Peyer's patch (tissue), 4 donors: ENCODE results near the gene VWF. TPM values are rescaled to one million over a fixed set of nuclear protein-coding genes. Genes with fewer than 3 reads are reported as not detected.
A peak's percentile ranks its signal among the peaks of the same experiment; 100 is the strongest.
"Not testable (repeated sequence)": the region's sequence is repeated elsewhere in the genome, so short reads cannot be mapped to it uniquely, and the experiment has no call there.

Source experiments
- DNase-seq, 3 donors: peaks; one replicate each; pipeline ENCODE4 v3.0.0-alpha.2; 2017 to 2019
- H3K27ac ChIP-seq, 4 donors: fragments of 200-600 bp; sonication (generic); one replicate each; pipeline ENCODE4 v1.5.1; 2016 to 2019
- H3K27me3 ChIP-seq, 2 donors: fragments of 200-600 bp; sonication (generic); one replicate each; pipeline ENCODE4 v1.5.1; 2019
- H3K36me3 ChIP-seq, 3 donors: fragments of 200-600 bp; sonication (generic); one replicate each; pipeline ENCODE4 v1.5.1; 2016 to 2019
- H3K4me1 ChIP-seq, 4 donors: fragments of 200-600 bp; sonication (generic); one replicate each; pipeline ENCODE4 v1.5.1; 2016 to 2019
- H3K4me3 ChIP-seq, 4 donors: fragments of 200-600 bp; sonication (generic); 1 replicate in 3 of 4; 2 replicates in 1 of 4; pipeline ENCODE4 v1.5.1; 2016 to 2019; ENCODE audit warnings: mild to moderate bottlenecking in 1 of 4
- H3K9me3 ChIP-seq, 4 donors: fragments of 200-600 bp; sonication (generic); one replicate each; pipeline ENCODE4 v1.5.1; 2016 to 2019; ENCODE audit warnings: mild to moderate bottlenecking in 1 of 4
- POLR2A ChIP-seq, 2 donors: fragments of 450-650 bp; IDR thresholded peaks; one replicate each; pipeline ENCODE4 v1.5.1; 2017; ENCODE audit warnings: antibody characterized with exemption in 2 of 2, mild to moderate bottlenecking in 2 of 2, moderate library complexity in 2 of 2
- total RNA-seq, 4 donors: library from RNA; depleted of rRNA; stranded (reverse); fragments of >200 nt; gene quantifications; one replicate each; pipeline ENCODE4 v1.1.0, GENCODE V29; 2016
- TF ChIP-seq, protein P1 (sequence below), 6 experiments: fragments of 450-650 bp in 4 of 6; fragments of 200-600 bp in 2 of 6; sonication (generic) in 1 of 6; IDR thresholded peaks; one replicate each; pipeline ENCODE4 v1.5.1; 2017 to 2019; ENCODE audit warnings: antibody characterized with exemption in 6 of 6, mild to moderate bottlenecking in 3 of 6, moderate library complexity in 1 of 6

Gene VWF
- total RNA-seq, 4 donors from 2014 or later = 21.5 to 98.2 (median 62.7) TPM

DNA sequence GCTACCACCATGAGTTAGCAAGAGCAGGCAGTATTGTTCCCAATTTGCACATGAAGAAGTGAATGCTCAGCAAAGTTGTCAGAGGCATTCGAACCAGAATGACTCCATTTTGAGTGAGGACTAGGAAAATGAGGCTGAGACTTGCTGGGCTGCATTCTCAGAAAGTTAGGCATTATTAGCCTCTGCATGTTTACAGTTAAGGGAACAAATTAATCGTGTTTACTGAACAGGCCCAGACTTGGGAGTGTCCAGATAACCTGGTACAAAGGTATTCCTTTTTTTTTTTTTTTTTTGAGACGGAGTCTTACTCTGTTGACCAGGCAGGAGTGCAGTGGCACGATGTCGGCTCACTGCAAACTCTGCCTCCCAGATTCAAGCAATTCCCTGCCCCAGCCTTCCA, 22.5 kb upstream of the VWF start:
- Histone ChIP-seq H3K4me1 (no peaks in the 10 kb centered on the region), H3K36me3 (no peaks in the 10 kb centered on the region), H3K27me3 (no peaks in the 10 kb centered on the region), H3K9me3 (no peaks in the 10 kb centered on the region), H3K27ac (no peak overlapping the region), H3K4me3 (no peak overlapping the region)
- DNase-seq = no peak
- TF ChIP-seq, protein P1, sequence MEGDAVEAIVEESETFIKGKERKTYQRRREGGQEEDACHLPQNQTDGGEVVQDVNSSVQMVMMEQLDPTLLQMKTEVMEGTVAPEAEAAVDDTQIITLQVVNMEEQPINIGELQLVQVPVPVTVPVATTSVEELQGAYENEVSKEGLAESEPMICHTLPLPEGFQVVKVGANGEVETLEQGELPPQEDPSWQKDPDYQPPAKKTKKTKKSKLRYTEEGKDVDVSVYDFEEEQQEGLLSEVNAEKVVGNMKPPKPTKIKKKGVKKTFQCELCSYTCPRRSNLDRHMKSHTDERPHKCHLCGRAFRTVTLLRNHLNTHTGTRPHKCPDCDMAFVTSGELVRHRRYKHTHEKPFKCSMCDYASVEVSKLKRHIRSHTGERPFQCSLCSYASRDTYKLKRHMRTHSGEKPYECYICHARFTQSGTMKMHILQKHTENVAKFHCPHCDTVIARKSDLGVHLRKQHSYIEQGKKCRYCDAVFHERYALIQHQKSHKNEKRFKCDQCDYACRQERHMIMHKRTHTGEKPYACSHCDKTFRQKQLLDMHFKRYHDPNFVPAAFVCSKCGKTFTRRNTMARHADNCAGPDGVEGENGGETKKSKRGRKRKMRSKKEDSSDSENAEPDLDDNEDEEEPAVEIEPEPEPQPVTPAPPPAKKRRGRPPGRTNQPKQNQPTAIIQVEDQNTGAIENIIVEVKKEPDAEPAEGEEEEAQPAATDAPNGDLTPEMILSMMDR (IDR thresholded peaks at IDR 0.05) = no peak
- TF ChIP-seq POLR2A (IDR thresholded peaks at IDR 0.05) = no peak

DNA sequence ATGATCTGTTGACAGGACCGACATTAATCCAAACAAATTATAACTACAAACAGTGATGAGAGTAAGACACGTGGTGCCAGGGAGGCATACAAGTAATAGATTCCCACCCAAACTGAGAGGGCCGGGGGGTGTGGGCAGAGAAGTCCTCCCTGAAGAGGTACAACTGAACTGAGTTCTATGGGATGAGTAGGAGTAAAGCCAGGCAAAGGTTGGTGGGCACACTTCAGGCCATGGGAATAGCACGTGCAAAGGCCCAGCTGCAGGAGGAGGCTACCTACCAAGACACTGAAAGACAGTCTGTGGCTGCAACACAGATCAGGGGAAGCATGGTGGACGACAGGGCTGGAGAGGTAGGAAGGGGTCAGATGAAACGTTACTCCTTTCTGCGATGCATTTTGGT, 22.0 kb upstream of the VWF start:
- TF ChIP-seq, protein P1 (IDR thresholded peaks at IDR 0.05) = no peak
- TF ChIP-seq POLR2A (IDR thresholded peaks at IDR 0.05) = no peak
- no peak overlapping the region for H3K27ac ChIP-seq
- H3K27me3 ChIP-seq = no peaks in the 10 kb centered on the region
- no peak for DNase-seq
- H3K36me3 ChIP-seq = no peaks in the 10 kb centered on the region
- H3K4me1 ChIP-seq = no peaks in the 10 kb centered on the region
- H3K4me3 ChIP-seq = no peak overlapping the region
- no peaks in the 10 kb centered on the region for H3K9me3 ChIP-seq

DNA sequence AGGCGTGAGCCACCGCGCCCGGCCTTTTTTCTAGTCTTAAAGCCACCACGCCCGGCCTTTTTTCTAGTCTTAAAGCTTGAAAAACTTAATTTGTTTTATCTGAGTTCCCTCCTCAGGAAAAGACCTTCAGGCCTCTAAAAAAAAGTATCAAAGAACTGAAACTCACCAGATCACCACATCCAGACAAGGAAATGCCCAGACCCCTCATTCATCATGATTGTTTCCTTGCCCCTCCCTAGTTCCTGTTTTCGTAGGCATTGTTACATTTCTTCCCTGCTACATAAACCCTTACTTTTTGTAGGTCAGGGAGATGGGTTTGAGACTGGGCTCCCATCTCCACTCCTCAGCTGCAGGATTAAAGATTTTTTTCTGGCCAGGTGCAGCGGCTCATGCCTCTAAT, 21.1 kb upstream of the VWF start:
- H3K27ac ChIP-seq = no peak overlapping the region
- H3K4me3 ChIP-seq = no peak overlapping the region
- H3K27me3 ChIP-seq = no peaks in the 10 kb centered on the region
- H3K36me3 ChIP-seq = no peaks in the 10 kb centered on the region
- no peaks in the 10 kb centered on the region for H3K9me3 ChIP-seq
- no peak for DNase-seq
- TF ChIP-seq POLR2A (IDR thresholded peaks at IDR 0.05) = no peak
- TF ChIP-seq, protein P1 (IDR thresholded peaks at IDR 0.05) = no peak
- no peaks in the 10 kb centered on the region for H3K4me1 ChIP-seq

GRCh38 chr12:6143303-6143675, 18.8 kb upstream of the VWF start:
- Histone ChIP-seq H3K27me3 (no peaks in the 10 kb centered on the region), H3K4me3 (no peak overlapping the region), H3K36me3 (no peaks in the 10 kb centered on the region), H3K27ac (no peak overlapping the region), H3K4me1 (no peaks in the 10 kb centered on the region), H3K9me3 (no peaks in the 10 kb centered on the region)
- no peak for DNase-seq
- TF ChIP-seq, protein P1 (IDR thresholded peaks at IDR 0.05) = no peak
- no peak for TF ChIP-seq POLR2A (IDR thresholded peaks at IDR 0.05)

DNA sequence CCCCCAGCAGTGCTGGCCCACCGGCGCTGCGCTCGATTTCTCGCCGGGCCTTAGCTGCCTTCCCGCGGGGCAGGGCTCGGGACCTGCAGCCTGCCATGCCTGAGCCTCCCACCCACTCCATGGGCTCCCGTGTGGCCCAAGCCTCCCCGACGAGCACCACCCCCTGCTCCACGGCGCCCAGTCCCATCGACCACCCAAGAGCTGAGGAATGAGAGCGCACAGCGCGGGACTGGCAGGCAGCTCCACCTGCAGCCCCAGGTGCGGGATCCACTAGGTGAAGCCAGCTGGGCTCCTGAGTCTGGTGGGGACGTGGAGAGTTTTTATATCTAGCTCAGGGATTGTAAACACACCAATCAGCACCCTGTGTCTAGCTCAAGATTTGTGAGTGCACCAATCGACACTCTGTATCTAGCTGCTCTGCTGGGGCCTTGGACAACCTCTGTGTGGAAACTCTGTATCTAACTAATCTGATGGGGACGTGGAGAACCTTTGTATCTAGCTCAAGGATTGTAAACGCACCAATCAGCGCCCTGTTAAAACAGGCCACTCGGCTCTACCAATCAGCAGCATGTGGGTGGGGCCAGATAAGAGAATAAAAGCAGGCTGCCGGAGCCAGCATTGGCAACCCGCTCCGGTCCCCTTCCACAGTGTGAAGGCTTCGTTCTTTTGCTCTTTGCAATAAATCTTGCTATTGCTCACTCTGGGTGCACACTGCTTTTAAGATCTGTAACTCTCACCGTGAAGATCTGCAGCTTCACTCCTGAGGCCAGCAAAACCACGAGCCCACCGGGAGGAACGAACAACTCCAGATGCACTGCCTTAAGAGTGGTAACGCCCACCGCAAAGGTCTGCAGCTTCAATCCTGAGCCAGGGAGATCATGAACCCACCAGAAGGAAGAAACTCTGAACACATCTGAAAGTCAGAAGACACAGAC, 18.2 kb upstream of the VWF start:
- not testable (repeated sequence) for H3K27me3 ChIP-seq, H3K9me3 ChIP-seq, H3K27ac ChIP-seq, H3K4me1 ChIP-seq, H3K4me3 ChIP-seq, H3K36me3 ChIP-seq
- DNase-seq = peak in 1 of 3 donors; percentile 42

GRCh38 chr12:6141731-6142367, 17.4 kb upstream of the VWF start:
- not testable (repeated sequence) for H3K4me3 ChIP-seq, H3K4me1 ChIP-seq, H3K9me3 ChIP-seq, H3K36me3 ChIP-seq, H3K27me3 ChIP-seq
- DNase-seq = peak in 1 of 3 donors; percentile 39
- H3K27ac ChIP-seq = peak overlapping the region in 3 of 4 donors; percentile 31 to 63 (median 46)
